ENCODE results near the gene PRR5. TPM values are rescaled to one million over a fixed set of nuclear protein-coding genes. Genes with fewer than 3 reads are reported as not detected.

The PRR5 gene
- polyA plus RNA-seq, 3 donors = 16.8 to 96.4 (median 28.2) TPM

GRCh38 chr22:44727148-44727547, 25.1 kb downstream of the PRR5 start:
- no peak overlapping the region for H3K27ac ChIP-seq (ENCODE audit: low read depth, low read length)
- 91 to 96% (median 95%) methylated on average over 21 of the region's 21 CpGs for WGBS, 3 donors

- 84 to 88% (median 85%) methylated on average over 13 of the region's 13 CpGs for WGBS, 3 donors
- H3K27ac ChIP-seq (ENCODE audit: low read depth, low read length) = no peak overlapping the region
Observed at GRCh38 chr22:44727709-44728108, 25.7 kb downstream of the PRR5 start.

GRCh38 chr22:44728761-44729324, 26.8 kb downstream of the PRR5 start:
- H3K27ac ChIP-seq (ENCODE audit: low read depth, low read length) = no peak overlapping the region
- WGBS, 3 donors = 34 to 64% (median 43%) methylated on average over 21 of the region's 21 CpGs

DNA sequence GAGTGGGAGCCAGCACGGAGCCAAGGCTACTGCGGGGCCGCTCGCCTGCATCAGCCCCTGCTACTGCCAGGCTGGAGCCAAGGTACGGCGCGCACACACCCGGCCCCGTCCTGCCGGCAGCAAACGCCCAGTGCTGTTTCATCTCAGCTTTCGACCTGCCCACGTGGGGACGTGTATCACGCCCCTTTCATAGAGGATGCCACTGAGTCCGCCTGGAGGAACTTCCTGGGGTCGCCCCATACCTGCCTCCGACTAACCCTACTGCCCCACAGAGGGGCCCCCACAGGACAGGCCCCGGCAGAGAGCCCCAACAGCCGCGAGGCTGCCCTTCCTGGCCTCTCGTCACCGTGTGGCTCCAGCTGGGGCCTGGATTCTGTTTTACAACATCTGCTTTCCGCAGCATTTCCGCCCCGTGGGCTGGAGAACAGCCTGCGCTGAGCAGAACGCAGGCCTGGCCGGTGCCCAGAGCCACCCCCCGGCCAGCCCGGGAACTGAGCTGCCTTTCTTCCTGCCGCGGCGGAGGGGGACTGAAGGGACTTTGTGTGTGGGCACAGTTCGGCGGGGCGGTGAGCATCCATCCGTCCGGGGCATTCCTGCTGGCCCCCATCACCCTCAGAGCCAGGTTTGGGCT, 27.5 kb downstream of the PRR5 start:
- no peak overlapping the region for H3K27ac ChIP-seq (ENCODE audit: low read depth, low read length)
- WGBS, 3 donors = 17 to 67% (median 30%) methylated on average over 39 of the region's 39 CpGs

GRCh38 chr22:44730022-44730393, 28.0 kb downstream of the PRR5 start:
- 29 to 71% (median 38%) methylated on average over 14 of the region's 14 CpGs for WGBS, 3 donors
- H3K27ac ChIP-seq (ENCODE audit: low read depth, low read length) = no peak overlapping the region

GRCh38 chr22:44730490-44731356, 28.7 kb downstream of the PRR5 start:
- WGBS, 3 donors = 65 to 86% (median 81%) methylated on average over 19 of the region's 19 CpGs
- no peak overlapping the region for H3K27ac ChIP-seq (ENCODE audit: low read depth, low read length)

- 75 to 86% (median 83%) methylated on average over 7 of the region's 7 CpGs for WGBS, 3 donors
- no peak overlapping the region for H3K27ac ChIP-seq (ENCODE audit: low read depth, low read length)
Observed at GRCh38 chr22:44731357-44731970, 29.5 kb downstream of the PRR5 start.

DNA sequence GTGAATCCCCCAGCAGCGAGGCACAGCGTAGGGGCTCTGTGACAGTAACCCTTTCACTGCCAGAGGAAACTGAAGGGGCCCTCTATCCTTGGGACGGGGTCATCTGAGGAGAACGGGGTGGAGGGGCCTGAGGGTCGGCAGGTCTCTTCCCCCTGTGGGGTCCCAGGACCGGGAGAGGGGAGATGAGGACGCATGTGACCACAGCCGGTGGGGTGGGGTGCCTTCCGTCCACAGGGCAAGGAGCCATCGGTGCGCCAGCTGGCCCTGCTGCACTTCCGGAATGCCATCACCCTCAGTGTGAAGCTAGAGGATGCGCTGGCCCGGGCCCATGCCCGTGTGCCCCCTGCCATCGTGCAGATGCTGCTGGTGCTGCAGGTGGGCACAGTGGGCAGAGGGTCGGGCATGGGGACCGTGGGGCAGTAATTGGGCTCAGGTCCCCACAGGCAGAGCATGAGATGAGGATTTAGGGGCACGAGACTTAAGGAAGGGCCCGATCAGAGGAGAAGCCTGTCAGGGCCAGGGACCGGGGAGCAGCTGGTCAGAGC, 30.1 kb downstream of the PRR5 start:
- H3K27ac ChIP-seq (ENCODE audit: low read depth, low read length) = no peak overlapping the region
- 86 to 89% (median 88%) methylated on average over 18 to 21 of the region's 21 CpGs for WGBS, 3 donors

DNA sequence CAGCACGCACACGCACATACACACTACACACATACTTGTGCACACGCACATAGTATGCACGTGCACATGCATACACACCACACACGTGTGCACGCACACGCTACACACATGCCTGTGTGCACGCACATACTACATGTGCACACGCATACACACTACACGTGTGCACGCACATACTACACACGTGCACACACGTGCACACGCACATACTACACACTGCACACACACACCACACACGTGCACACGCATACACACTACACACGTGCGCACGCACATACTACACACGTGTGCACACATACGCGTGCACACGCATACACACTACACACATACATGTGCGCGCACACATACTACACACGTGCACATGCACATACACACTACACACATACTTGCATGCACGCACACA, 30.7 kb downstream of the PRR5 start:
- no peak overlapping the region for H3K27ac ChIP-seq (ENCODE audit: low read depth, low read length)

GRCh38 chr22:44733426-44734106, 31.6 kb downstream of the PRR5 start:
- WGBS, 3 donors = 85 to 87% (median 86%) methylated on average over 14 of the region's 14 CpGs

More for the DNA sequence above, 30.7 kb downstream of the PRR5 start:
- 91 to 93% (median 92%) methylated on average over 27 of the region's 27 CpGs for WGBS, 3 donors

GRCh38 chr22:44734278-44734677, 32.3 kb downstream of the PRR5 start:
- 77 to 82% (median 80%) methylated on average over 8 of the region's 8 CpGs for WGBS, 3 donors

More at GRCh38 chr22:44733426-44734106, 31.6 kb downstream of the PRR5 start:
- no peak overlapping the region for H3K27ac ChIP-seq (ENCODE audit: low read depth, low read length)

GRCh38 chr22:44734801-44735517, 33.0 kb downstream of the PRR5 start:
- WGBS, 3 donors = 83 to 84% (median 83%) methylated on average over 22 to 23 of the region's 23 CpGs

More at GRCh38 chr22:44734278-44734677, 32.3 kb downstream of the PRR5 start:
- H3K27ac ChIP-seq (ENCODE audit: low read depth, low read length) = no peak overlapping the region

DNA sequence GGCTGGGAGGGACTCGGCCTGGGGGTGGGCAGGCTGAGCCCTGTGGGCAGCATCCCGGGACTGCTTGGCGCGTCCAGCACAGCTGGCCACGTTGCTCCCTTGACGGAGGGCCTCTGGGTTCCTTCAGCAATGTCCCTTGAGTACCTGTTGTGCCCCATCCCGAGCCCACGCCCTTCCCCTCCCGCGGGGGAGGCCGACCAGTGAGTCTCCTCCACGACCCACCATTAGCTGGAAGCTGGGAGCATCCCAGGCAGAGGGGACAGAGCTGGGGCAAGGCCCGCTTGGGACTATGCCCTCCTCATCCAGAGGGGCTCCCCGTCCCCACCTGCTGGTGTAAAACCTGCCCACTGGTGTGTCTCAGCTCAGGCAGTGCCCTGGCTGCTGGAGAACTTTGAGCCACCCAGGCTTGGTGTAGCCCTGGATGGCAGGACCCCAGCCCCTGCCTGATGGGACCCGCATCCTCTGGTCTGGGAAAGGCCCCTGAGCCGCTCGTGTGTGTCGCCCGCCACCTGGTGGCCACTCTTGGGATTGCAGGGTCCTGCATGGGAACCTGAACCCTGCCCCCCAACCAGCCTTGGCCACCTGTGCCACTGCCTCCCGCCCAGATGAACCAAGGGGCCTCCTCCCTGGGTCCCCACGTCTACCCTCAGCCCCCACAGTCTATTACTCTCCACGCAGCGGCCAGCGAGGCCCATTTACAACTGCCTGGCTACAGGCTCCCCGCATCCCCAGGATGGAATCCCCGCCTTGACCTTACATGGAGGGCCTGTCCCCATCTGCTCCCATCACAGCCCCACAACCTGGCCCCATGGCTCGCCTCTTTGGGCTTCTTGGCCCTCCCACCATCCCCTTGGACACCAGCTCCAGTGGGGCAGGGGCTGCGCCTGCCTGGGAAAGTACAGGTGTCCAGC, 33.8 kb downstream of the PRR5 start:
- WGBS, 3 donors = 33 to 40% (median 39%) methylated on average over 28 of the region's 28 CpGs
- no peak overlapping the region for H3K27ac ChIP-seq (ENCODE audit: low read depth, low read length)

More at GRCh38 chr22:44734801-44735517, 33.0 kb downstream of the PRR5 start:
- no peak overlapping the region for H3K27ac ChIP-seq (ENCODE audit: low read depth, low read length)

- 62 to 72% (median 71%) methylated on average over 51 to 52 of the region's 52 CpGs for WGBS, 3 donors
- no peak overlapping the region for H3K27ac ChIP-seq (ENCODE audit: low read depth, low read length)
Observed at GRCh38 chr22:44736581-44737405, 34.8 kb downstream of the PRR5 start.

DNA sequence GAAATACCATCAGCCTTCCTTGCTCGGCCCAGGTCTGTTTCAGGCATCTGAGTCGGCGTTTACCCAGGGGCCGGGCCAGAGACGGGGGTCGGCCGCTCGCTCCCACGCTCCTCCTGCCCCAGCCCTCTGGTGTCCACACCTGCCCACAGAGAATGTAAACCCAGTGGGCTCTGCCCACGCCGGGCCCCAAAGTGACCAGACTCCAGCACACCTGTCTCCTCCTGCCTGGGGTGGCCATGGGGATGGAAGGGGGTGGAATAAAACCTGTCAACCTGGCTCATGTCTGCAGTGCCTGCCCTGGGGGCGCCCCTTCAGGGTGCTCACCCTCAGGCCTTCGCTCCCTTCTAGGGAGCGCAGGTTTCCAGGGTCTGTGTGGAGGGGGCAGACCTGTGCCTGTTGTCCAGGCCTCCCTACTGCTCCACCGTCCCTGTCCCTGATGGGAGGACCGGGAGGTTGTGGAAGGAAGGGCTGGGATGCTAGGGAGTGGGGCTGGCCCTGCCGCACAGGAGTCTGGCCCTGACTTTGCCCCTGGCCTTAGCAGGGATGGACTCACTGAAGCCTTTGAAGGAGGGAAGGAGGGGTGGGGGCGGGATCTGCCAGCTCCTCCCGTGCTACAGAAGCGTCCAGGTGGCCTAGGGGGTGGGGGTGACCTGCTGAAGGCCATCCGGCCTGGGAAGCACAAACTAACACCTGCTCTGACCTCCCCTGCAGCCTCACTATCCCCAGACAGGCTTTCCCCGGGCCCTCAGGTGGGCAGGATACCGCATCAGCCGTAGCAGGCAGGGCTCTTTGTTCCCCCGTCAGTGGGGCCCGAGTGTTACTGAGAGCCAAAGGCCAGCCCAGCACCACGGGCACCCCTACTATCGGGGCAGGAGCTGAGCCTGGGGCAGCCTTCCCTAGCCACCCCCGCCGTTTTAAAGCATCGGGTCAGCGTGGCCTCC, 35.7 kb downstream of the PRR5 start:
- 59 to 65% (median 63%) methylated on average over 31 to 32 of the region's 32 CpGs for WGBS, 3 donors
- no peak overlapping the region for H3K27ac ChIP-seq (ENCODE audit: low read depth, low read length)

Measured in adipose tissue (tissue), 3 donors.